HL-60/S4 treated with phorbol 12-myristate 13-acetate at 8.2 ng/mL for 4 days and 3 days (cell line): ENCODE results near the gene MAP3K10.

ENCODE experiments used
- in situ Hi-C: fragments of 300-500 bp; cut with MboI; formaldehyde crosslinking; loops from 2 replicates; pipeline ENCODE4 v1.15.0; 2022; ENCODE audit warnings: low sequenced_read_pairs

The MAP3K10 gene

DNA sequence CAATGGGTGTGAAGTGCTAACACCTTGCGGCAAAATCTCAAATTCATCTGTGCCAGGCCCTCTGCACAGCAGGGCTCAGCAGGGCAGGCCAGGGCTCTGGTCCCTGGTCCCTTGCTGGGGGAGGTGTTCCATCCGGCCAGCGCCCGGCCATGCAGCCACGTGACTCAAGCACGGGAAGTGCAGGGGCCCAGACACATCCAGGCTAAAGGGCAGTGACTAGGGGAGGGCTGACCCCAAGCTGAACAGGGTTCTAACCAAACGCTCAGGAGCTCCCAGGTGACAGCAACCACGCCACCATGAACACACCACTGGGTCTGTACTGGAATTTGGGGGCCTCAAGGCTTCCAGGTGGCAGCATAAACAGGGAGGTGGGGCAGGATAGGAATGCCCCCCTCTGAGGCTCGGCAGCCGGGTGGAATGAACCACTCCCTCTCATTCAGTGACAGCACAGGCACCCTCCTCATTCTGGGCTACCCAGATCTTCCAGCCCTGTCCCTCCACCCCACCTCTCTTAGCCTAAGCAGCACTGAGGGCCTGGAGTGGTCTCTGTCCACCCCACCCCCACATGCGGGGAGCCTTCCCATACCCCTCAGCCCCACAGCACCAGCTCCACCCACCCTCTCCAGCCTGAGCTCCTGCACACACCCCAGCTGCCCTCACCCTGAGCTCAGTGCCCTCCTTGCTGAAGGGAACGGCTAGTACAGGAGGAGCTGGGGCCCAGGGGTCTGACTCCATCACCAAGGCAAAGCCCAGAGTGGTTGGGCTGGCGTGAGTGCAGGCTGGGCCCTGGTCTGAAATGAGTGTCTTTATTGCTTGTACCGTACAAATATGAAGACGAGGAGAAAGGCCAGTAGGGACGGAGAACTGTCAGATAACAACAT lies 40.6 kb downstream of the MAP3K10 start:
- in situ Hi-C loops = no loop called here

DNA sequence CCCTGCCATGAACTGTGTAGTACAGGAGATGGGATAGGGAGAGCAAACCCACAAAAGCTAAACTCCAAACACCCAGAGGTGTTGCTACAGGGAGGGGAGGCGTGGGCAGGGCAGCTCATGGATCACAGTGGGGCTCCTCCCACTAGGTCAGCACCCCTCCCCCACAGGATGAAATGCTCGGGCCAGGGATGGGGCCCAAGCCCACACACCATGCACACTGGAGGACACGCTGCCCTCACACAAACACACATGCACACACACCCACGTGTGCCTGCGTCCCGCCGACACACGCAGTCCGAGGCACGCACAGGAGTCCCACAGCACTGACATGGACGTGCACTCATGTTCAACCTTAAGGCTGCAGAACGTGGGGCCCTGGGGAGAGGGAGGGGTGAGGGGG lies 41.3 kb downstream of the MAP3K10 start:
- in situ Hi-C loops = no loop called here

DNA sequence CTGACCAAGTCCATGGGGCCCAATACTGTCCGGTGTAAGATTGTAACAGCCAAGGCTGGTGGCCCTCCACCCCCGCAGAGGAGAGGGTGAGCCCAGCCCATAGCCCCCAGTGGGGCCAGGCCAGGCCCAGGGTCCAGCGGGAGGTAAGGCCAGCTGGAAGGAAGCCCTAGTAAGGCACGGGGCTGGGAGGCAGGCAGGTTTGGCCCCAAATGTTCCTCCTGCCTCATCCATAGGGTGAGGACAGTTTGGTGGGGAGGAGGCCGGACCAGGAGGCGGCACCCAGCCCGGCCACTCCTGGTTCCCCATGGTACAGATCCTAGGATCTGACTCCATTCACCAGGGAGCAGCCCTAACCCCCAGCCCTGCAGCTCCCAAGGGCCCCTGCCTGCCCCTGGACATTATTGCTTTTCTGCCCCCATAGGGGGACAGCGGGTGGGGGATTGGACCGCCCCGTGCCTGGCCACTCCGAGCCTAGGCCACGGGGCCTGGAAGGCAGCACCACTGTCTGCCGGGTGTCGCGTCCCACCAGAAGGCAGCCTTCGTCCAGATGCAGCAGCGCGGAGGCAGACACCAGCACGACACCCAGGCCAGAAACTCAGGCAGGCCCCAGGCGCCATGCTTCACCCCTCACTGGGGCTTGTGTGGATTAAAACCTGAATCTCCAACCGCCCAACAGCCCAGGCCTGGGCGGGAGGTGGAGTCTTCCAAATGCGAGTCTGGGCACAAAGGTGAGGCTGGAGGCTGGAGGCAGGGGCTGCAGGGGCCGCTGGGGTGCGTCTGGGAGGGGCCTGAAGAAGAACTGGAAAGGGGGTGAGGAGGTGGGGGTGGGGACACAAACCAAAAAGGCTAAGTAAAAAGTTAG lies 42.0 kb downstream of the MAP3K10 start:
- in situ Hi-C loops = no loop called here

DNA sequence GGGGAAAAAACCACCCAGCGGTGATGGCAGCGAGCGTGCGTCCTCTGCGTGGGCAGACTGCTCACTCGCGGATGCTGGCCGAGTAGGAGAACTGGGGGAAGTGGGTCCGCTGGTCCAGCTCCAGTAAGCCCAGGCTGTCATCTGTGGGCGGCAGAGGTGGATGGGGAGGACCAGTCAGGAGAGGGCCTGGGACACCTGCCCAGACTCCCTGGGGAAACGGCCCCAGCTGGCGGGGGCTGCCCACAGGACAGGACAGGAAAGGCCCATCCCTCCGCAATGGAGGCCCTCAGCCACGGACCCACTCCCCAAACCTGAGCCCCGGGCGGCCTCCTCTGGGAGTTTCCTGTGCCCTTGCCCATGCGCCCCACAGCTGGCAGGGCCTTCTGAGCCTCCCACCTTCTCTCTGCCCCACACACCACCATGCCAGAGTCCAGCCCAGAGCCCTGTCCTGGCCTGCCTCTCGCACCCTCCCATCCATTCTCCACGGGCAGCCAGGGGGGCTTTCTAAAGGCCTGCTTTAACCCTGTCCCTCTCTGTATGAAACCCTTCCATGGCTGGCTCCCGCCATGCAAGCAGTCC lies 42.7 kb downstream of the MAP3K10 start:
- in situ Hi-C loops = no loop called here

DNA sequence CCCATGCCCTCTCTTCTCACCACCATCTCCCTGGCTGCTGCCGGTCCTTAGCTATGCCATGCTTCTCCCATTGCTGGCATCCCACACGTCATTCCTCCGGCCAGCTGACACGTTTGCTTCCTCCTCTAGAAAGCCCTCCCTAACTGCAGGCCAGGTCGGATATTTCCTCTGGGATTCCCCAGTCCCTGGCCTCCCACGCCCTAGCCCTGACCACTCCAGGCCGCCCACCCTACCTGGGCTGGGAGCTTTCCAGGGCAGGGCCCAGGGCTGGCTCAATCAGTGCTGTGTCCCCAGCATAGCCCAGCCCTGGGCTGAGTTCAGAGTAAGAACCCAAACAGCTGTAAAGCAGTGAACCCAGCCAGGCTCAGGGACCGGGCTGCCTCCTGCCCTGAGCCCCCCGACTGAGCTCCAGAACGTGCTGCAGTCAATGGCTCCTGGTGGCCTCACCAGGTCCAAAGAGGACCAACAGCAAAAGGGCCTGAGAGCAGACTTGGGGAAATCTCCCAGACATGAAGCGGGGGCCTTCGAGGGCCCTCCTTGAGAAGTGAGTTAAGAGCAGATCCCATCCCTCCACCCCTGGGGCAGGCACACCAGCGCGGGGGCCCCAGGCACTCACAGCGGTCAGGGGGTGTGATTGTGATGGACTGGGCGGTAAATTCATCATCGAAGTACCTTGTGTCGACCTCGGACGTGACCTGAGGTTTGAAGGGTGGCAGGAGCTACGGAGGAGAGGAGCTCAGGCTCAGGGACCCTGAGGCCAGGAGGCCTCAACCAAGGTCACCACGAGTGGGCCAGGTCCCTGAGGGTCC lies 43.4 kb downstream of the MAP3K10 start:
- in situ Hi-C loops = no loop called here

DNA sequence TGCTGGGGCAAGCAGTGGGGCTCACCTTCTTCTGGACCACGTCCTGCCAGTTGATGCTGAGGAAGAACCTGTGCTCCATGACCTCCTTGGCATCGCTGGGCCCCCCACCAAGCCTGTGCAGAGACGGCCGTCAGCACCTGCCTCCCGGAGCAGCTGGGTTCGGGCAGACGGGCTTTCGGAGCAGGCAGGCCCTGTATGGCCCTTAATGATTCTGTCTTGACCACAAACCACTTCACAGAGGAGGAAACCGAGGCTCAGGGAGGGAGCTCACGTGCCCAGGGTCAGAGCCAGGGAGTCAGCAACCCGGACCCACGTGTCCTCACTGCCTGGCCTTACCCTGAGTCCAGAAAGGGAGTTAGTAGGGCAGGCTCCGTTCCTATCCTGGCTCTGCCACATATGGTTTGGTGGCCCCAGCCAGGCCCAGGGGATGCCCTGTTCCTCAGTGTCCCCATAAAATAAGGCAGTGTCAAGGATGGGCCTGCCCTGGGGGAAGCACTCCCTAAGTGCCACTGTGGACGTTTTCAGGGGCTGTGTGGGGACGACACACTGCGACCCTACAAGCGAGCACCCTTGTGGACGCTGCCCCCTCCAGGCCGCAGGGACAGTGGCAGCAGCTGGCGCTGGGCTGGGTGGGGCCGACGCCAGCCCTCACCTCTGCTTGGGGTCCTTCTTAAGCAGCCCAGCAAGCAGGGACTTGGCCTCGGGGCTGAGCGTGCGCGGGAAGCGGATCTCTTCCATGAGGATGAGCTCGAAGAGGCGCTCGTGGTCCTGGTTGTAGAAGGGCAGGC lies 44.2 kb downstream of the MAP3K10 start:
- in situ Hi-C loops = no loop called here

DNA sequence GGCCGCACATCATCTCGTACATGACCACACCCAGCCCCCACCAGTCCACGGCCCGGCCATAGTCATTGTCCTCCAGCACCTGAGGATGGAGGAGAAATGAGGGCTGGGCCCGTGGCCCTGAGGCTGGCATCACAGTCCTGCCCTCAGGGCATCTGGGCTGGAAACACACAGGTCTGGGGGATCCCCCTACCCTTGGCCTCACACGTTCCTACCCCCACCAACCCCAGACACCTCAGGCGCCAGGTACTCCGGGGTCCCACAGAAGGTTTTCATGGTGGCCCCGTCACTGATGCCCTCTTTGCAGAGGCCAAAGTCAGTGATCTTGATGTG lies 44.8 kb downstream of the MAP3K10 start:
- in situ Hi-C loops = no loop called here

DNA sequence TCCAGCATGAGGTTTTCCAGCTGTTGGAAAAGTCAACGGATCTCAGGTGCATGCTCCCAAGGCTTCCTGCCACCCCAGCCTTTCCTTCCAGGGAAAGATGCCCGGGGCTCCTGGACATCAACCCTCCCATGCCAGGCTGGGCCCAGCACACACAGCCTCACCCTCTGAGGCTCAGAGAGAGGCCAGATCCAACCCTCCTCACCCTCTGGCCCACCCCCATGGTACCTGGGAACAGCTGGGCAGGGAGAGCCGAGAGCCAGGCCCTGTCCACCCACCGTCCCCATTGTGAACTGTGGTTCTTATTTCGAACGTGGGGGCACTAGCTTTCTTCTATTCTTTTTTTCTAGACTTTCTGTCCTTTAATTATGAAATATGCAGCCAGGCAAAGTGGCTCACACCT lies 45.1 kb downstream of the MAP3K10 start:
- in situ Hi-C loops = no loop called here

DNA sequence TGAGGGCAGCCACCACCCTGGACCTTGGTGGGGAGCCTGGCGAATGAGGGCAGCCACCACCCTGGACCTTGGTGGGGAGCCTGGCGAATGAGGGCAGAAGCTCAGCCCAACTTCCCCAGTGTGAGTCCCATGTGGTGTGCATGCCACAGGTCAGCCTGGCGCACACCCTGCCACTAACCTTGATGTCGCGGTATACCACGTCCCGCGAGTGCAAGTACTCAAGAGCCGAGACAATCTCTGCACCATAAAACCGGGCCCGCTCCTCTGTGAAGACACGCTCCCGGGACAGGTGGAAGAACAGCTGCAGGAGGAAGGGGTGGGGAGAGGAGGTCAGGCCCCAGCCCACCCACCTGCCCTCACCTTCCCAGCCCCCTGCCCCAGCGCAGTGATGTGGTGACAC lies 46.6 kb downstream of the MAP3K10 start:
- in situ Hi-C loops = no loop called here

DNA sequence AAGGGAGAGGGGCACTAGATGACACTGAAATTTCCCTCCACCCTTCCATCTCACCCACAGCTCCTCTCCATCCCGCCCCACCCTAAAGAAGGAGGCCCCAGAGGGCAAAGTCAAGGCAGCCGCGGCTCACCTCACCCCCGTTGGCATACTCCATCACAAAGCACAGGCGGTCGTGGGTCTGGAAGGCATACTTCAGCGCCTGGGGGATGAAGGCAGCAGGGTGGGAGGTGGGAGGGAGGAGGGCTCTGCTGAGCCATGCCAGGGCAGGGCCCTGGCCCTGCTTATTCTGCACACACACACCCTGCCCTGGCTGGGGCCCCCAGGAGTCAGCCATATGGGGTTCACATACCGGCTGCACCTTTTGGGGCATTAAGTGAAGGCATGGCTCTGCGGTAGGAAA lies 47.5 kb downstream of the MAP3K10 start:
- in situ Hi-C loops = no loop called here

DNA sequence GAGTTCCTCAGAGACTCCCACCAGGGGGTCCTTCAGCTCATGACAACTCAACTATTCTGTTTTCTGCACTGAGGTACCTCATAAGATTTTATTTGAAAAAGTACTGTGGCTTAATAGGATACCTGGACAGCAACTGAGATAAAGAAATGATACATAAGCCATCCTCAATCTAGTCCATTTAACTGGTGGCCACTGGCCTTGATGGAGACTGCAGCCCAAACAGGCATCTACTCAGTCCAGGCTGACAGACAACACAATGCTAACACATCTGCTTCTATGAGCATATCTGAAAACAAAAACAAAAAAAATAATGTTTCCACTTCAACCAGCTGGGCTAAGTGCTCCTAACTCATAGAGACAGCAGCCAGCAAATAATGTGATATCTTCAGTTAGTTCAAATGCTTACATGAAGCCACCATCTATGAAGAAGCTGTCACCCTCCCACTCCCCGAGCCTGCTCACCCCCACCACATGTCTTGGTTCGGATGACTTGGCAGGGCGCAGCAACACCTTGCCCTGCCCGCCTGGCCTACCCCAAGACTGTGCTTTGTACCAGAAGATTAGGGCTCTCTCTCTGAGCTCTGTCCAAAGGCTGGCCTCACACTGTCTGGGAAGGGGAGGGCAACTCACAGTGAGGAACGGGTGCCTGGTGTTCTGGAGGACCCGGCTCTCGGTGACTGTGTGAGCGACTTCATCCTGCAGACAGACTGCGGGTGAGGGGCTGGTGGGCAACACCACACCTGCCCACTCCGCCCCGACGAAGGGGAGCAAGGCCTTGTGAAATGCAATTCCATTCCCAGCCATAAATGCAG lies 48.4 kb downstream of the MAP3K10 start:
- in situ Hi-C loops = no loop called here

DNA sequence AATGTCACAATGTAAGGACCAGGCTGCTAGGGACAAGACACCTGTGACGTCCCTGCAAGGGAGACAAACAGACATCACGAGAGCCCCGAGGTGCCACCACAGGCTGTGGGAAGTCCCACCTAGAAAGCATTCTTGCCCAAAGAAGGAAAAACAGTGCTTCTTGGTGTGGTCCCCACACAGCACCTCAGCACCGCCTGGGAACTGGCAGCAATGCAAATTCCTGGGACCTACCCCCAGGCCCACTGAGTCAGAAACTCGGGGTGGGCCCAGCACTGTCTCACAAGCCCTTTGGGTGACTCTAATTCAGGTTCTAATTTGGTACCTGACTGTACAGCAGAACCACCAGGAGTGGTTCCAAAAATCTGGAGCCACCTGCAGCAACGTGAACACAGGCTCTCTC lies 49.1 kb downstream of the MAP3K10 start:
- in situ Hi-C loops = no loop called here

DNA sequence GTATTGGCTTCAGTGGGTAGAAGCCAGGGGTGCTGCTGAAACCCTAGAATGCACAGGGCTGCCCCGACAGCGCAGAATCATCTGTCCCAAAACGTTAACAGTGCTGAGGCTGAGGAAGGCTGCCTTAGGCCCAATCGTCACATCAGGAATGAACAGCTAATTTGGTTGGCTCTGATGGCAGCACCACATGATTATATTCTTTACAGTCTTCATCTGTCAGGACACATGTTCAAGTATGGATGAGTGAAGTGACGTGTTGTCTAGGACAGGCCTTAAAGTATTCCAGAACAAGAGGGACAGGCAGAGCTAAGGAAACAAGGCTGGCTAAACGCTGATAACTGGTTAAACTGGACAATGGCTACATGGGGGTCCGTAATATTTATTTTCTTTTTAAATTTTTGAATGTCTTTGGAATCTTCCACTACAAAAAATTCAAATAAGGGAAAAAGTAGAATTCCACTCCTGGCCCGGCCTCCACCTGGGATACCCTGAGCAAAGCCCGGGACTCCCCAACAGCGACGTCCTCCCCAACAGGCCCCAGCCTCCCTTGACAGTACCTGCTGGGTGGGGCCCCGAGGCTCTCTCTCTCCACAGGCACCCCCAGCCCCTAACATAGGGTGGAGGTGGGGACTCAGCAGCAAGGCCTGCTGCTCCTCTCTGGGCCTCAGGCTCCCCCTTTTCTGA lies 50.0 kb downstream of the MAP3K10 start:
- in situ Hi-C loops = no loop called here

DNA sequence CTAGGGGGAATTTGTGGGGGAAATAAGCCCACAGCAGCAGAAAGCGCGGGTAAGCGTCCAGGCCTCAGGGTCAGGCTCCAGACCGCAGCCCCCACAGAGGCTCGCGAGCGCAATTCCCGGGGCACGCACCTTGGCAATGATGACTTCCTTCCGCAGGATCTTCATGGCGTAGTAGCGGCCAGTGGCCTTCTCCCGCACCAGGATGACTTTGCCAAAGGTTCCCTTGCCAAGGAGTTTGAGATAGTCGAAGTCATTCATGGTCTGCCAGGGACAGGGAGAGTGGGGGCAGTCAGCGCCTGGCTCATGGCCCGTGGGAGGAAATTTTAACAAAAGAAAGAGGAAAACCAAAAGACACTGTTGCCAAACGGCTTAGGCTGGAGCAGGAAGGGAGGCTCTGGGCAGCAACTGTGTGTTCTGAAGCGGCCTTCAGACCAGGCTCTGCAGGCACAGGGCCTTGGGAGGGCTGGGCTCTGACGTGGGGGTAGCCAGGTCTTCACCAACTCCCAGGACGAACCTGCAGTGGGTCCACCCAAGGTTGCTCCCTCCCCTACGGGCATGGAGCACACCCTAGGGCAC lies 50.7 kb downstream of the MAP3K10 start:
- in situ Hi-C loops = no loop called here

DNA sequence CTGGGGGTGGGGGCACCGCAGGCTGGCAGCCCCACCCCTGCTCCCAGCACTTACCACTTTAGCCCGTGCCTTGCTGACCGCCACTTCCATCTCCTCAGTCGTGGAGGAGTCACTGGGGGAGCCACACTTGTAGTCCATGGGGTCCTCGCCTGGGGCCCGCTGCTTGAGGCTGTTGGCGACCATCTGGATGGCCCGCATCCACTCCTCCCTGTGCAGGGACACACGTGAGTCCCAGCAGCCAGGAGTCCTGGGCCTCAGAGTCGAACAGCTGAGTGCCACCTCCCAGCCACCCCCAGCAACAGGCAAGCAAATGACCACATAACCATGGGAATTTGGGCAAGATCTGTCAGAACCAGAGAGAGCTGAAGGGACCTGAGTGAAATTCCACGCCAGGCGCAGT lies 51.3 kb downstream of the MAP3K10 start:
- in situ Hi-C loops = no loop called here

DNA sequence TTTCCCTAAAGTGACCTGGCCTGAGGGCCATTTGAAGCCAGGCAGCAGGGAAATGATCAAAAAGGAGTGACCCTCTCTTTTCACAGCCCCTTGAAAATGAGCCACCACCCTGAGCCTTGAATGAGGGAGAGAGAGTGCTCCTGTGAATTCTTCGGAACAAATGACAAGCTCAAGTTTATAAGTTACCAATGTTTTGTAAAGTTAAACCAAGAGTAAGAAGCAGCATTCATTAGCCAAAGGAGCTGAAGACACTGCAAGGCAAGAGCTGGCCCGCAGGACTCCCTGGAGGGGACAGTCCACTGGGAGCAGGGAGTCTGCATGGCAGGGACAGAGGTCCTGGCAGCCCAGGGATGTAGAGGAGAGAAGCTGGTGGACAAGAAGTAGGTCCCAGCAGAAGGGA lies 52.0 kb downstream of the MAP3K10 start:
- in situ Hi-C loops = no loop called here

DNA sequence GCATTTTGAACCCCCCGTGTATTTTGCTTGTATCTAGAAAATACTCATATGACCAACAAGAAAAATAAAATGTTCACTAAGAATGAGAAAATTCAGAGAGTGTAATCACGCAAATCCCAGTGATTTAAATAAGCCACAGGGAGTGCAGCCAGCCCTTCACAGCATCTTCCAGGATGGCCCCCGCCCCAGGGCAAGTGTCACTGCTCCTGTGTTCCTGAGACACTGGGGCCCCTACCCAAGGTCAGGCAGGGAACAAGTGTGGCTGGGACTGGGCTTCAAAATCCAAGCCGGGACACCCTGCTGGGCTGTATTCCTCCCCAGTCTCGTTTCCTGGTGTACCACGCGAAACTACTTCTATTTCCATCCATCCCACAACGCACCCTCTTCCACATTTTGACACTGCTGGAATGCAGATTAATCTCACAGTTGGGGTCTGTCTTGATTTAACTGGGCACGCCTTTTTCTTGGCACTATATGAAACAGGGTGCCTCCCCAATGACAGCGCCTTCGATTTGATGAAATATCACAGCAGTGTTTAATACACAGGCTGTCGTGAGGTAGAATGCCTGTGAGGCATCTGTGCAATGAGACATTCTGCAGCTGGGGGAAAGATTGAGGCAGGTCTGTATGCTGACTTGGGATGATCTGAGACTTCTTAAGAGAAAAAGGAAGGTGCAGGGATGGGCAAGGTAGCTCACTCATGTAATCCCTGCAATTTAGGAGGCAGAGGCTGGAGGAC lies 53.5 kb downstream of the MAP3K10 start:
- in situ Hi-C loops = no loop called here
